ENCODE measurements around the gene RBBP7.
"Not testable (repeated sequence)": the region's sequence is repeated elsewhere in the genome, so short reads cannot be mapped to it uniquely, and the experiment has no call there.

The RBBP7 gene

DNA sequence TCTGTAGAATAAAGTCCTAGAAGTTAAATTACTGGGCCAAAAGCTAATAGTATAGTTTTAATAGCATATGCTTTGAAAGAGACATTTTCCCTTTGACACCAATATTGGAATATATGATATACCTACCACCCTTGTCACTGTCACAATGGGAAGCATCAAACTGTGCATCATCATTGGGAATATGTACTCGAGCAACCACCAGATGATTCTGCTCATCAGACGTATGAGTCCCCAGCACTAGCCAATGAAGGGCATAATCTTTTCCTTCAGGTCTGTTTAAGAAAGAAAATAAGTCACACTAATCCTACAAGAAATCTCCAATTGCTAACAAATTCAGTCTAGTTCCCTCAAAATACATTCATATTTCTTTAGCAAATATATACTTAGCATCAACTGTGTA is 7.3 kb downstream of the RBBP7 start:
- TF ChIP-seq, protein P1, sequence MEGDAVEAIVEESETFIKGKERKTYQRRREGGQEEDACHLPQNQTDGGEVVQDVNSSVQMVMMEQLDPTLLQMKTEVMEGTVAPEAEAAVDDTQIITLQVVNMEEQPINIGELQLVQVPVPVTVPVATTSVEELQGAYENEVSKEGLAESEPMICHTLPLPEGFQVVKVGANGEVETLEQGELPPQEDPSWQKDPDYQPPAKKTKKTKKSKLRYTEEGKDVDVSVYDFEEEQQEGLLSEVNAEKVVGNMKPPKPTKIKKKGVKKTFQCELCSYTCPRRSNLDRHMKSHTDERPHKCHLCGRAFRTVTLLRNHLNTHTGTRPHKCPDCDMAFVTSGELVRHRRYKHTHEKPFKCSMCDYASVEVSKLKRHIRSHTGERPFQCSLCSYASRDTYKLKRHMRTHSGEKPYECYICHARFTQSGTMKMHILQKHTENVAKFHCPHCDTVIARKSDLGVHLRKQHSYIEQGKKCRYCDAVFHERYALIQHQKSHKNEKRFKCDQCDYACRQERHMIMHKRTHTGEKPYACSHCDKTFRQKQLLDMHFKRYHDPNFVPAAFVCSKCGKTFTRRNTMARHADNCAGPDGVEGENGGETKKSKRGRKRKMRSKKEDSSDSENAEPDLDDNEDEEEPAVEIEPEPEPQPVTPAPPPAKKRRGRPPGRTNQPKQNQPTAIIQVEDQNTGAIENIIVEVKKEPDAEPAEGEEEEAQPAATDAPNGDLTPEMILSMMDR (IDR thresholded peaks at IDR 0.05) = no peak
- TF ChIP-seq ZFX (IDR thresholded peaks at IDR 0.05; ENCODE audit: borderline replicate concordance) = no peak
- no peak overlapping the region for H3K27ac ChIP-seq

DNA sequence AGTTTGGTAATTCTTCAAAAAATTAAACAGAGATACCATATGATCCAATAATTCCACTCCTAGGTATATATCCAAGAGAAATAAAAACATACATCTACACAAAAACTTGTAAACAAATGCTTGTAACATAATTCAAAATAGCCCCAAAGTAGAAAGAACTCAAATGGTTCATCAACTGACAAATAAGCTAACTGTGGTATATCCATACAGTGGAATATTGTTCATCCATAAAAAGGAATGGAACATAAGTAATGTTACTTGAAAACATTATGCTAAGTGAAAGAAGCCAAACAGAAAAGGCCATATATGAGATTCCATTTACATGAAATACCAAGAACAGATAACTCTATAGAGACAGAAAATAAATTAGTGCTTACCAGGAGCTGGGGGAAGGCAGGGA is 13.4 kb downstream of the RBBP7 start:
- no peak overlapping the region for H3K27ac ChIP-seq
- TF ChIP-seq, protein P1 (IDR thresholded peaks at IDR 0.05) = no peak
- no peak for TF ChIP-seq ZFX (IDR thresholded peaks at IDR 0.05; ENCODE audit: borderline replicate concordance)

DNA sequence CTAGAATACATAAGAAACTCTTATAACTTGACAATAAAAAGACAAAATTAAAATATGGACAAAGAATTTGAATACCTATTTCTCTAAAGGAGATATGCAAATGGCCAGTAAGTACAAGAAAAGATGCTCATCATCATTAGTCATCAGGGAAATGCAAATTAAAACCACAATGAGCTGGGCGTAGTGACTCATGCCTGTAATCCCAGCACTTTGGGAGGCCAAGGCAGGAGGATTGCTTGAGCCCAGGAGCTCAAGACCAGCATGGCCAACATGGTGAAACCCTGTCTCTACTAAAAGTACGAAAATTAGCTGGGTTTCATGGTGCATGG is 14.1 kb downstream of the RBBP7 start:
- H3K27ac ChIP-seq = not testable (repeated sequence)

DNA sequence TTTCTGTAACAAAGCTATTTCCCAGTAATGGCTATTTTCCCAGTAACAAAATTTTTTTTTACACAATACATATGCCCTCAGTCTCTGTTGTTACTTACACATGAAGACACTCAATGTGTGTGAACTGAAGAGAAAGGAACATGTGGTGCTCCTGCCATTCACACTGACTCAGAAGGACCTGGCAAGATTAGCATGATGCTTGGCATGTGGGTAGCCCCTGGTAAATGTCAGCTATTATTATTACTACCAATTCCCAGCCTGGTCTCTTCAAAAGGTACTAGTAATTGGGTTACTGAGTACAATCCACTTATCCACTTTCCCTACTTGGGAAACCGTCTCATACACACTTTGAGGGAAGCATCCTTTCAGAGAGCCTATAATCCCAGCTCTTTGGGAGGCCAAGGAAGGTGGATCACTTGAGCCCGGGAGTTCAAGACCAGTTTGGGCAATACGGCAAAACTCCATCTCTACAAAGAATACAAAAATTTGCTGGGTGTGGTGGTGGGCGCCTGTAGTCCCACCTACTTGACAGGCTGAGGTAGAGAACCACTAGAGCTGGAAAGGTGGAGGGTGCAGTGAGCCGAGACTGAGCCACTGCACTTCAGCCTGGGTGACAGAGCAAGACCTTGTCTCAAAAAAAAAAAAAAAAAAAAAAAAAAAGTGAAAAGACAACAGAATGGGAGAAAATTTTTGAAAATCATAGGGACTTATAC is 14.6 kb downstream of the RBBP7 start:
- H3K27ac ChIP-seq = no peak overlapping the region
- TF ChIP-seq, protein P1 (IDR thresholded peaks at IDR 0.05) = no peak
- no peak for TF ChIP-seq ZFX (IDR thresholded peaks at IDR 0.05; ENCODE audit: borderline replicate concordance)

DNA sequence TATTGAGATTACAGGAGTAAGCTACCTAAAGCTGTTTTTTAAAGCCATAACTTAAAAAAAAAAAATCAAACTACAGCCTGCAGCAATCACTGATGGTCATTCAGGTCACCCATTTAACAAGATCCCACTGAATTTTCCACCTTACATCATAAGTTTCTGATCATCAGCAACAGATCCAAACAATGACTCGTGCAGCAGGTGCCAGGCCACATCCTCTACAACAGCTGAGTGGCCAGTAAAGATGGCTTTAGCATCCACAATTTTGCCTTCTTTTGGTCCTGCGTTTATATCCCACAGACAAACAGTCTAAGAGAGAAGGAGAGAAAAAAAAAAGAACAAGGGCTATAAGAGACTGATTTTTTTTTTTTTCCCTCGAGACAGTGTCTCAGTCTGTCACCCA is 16.6 kb downstream of the RBBP7 start:
- TF ChIP-seq ZFX (IDR thresholded peaks at IDR 0.05; ENCODE audit: borderline replicate concordance) = no peak
- TF ChIP-seq, protein P1 (IDR thresholded peaks at IDR 0.05) = no peak
- H3K27ac ChIP-seq = no peak overlapping the region

DNA sequence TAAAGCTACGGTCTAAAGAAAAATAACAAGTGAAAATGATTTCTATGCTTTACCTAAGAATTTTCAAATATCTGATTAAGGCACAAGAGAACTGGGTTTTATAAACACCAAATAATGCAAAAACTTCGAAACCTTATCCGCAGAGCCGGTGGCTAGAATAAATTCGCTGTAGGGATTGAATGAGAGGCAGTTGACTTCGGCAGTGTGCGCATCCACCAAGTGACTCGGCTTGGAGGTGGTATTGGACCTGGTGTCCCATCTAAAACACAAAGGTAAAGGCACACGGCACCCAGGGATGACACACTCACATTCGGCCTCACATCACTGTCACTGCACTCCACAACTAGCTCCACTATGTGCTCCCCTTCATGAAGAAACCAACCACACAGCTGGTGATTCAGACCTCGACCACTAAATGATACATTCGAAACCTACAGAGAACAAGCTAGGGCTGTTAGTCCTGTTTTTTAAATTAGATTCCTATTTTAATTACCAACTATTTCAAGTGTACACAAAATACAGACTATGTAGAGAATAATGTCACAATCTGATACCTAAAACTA is 17.5 kb downstream of the RBBP7 start:
- no peak overlapping the region for H3K27ac ChIP-seq
- TF ChIP-seq, protein P1 (IDR thresholded peaks at IDR 0.05) = no peak

DNA sequence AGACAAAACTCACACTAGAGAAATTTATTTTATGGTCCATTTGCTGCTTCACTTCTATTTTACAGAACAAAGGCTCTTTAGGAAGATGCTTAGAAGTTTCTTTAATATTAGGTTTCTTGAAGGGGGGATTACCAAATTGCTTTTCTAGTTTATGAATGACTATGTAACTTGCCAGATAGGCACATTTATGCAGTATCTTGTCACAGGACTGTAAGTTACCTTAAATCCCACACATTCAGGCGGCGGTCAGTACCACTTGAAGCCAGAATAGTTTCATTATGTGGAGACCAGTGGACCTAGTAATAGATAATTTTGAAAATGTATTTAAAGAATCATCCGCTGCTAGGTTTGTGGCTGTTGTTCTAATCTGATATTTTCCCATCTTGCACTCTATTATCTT is 18.3 kb downstream of the RBBP7 start:
- TF ChIP-seq, protein P1 (IDR thresholded peaks at IDR 0.05) = no peak
- no peak for TF ChIP-seq ZFX (IDR thresholded peaks at IDR 0.05; ENCODE audit: borderline replicate concordance)
- no peak overlapping the region for H3K27ac ChIP-seq

DNA sequence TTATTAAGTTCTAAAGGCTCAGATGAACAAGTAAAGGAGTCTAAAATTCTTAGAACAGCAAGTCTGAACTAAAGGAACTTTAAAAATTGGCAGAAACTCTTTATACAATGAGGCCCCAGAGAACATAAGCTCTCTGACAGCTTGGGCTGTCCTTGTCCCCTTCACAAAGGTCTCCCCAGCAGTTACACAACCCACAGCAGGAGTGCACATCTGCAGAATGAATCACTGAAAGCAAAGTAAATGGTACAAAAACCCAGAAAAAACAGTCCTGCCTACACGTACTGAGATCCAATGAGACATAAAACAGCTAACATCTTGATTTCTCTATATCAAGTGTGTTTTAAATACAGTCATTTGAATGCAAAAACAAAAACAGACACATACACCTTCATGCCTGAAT is 18.7 kb downstream of the RBBP7 start:
- TF ChIP-seq, protein P1 (IDR thresholded peaks at IDR 0.05) = no peak
- no peak overlapping the region for H3K27ac ChIP-seq
